Head of caudate nucleus (tissue), 42 donors: ENCODE results near the gene GSK3A.
"Not testable (repeated sequence)": the region's sequence is repeated elsewhere in the genome, so short reads cannot be mapped to it uniquely, and the experiment has no call there.

Experiments
- DNase-seq, 42 donors: peaks; one replicate each; pipeline versions ENCODE4 v3.0.0 to v3.0.0-alpha.2; 2020 to 2021; ENCODE audit warnings: mixed read lengths in 7 of 42
- intact Hi-C: fragments of 100-400 bp; cut with DNase I; formaldehyde crosslinking; loops from one replicate; pipeline ENCODE4 v1.15.0; 2022

GSK3A gene

GRCh38 chr19:42271045-42271419 is 28.6 kb upstream of the GSK3A start:
- DNase-seq = peak in 1 of 42 donors; percentile 12
- intact Hi-C loops = no loop called here

- intact Hi-C loops = no loop called here
- DNase-seq = peak in 41 of 42 donors; percentile 32 to 84 (median 69)
Observed at GRCh38 chr19:42270346-42271044, 28.1 kb upstream of the GSK3A start.

- peak in 2 of 42 donors; percentile 21 to 24 for DNase-seq
- intact Hi-C loops = no loop called here
Observed at GRCh38 chr19:42269478-42270345, 27.3 kb upstream of the GSK3A start.

- intact Hi-C loops = no loop called here
- peak; percentile 98 to 100 (median 100) for DNase-seq
Observed at GRCh38 chr19:42268704-42269477, 26.5 kb upstream of the GSK3A start, which contains the start of gene CIC. CIC (plus strand) TSS chr19:42269252; CDS start chr19:42271784, 2,532 bp downstream.

- intact Hi-C loops = no loop called here
Observed at GRCh38 chr19:42268142-42268703, 25.8 kb upstream of the GSK3A start.

GRCh38 chr19:42267644-42268141 is 25.3 kb upstream of the GSK3A start:
- DNase-seq = peak in 2 of 42 donors; percentile 11 to 48
- intact Hi-C loops = no loop called here

More at GRCh38 chr19:42268142-42268703, 25.8 kb upstream of the GSK3A start:
- DNase-seq = peak; percentile 97 to 100 (median 99)

- DNase-seq, intact Hi-C loops: not testable (repeated sequence)
Observed at GRCh38 chr19:42266928-42267603, 24.7 kb upstream of the GSK3A start.

GRCh38 chr19:42266105-42266504 is 23.7 kb upstream of the GSK3A start:
- intact Hi-C loops, DNase-seq: not testable (repeated sequence)

GRCh38 chr19:42261763-42262162 is 19.4 kb upstream of the GSK3A start:
- intact Hi-C loops = no loop called here
- no peak for DNase-seq

GRCh38 chr19:42257842-42258241 is 15.4 kb upstream of the GSK3A start:
- intact Hi-C loops, DNase-seq: not testable (repeated sequence)

GRCh38 chr19:42255766-42256745 is 13.7 kb upstream of the GSK3A start:
- peak in 39 of 42 donors; percentile 35 to 86 (median 63) for DNase-seq
- intact Hi-C loops = no loop called here

GRCh38 chr19:42254850-42255765 is 12.7 kb upstream of the GSK3A start, which contains the start of gene ERF:
ERF (minus strand) TSS chr19:42255128; CDS start chr19:42254999, 129 bp downstream.
- peak; percentile 89 to 98 (median 96) for DNase-seq
- intact Hi-C loops = no loop called here

GRCh38 chr19:42254089-42254849 is 11.9 kb upstream of the GSK3A start:
- DNase-seq = peak; percentile 71 to 94 (median 86)
- intact Hi-C loops = no loop called here

GRCh38 chr19:42253245-42254088 is 11.1 kb upstream of the GSK3A start:
- intact Hi-C loops = loop anchor here (2.0 kb wide), 1 partner anchor 27 kb away; no protein-coding TSS in a partner anchor
- peak in 36 of 42 donors; percentile 32 to 84 (median 62) for DNase-seq
